ENCODE results near the gene KRT85. TPM values are rescaled to one million over a fixed set of nuclear protein-coding genes. Genes with fewer than 3 reads are reported as not detected.
"Not testable (repeated sequence)": the region's sequence is repeated elsewhere in the genome, so short reads cannot be mapped to it uniquely, and the experiment has no call there.

The KRT85 gene
- total and polyA plus RNA-seq, 2 donors from 2014 or later, result 0.58 TPM; not detected in 1

GRCh38 chr12:52346593-52346992 is 20.7 kb downstream of the KRT85 start:
- DNase-seq, result peak in 1 of 5 donors; percentile 24
- no peak for TF ChIP-seq CTCF (IDR thresholded peaks at IDR 0.05; ENCODE audit: borderline replicate concordance, extremely low read depth, insufficient read depth)
- Histone ChIP-seq H3K36me3 (ENCODE audit: control insufficient read depth in 2 of 3, insufficient read depth in 3 of 3, low read length in 3 of 3) (no peaks in the 10 kb centered on the region), H3K9ac (ENCODE audit: low read length in 3 of 3) (no peak overlapping the region), H3K27ac (ENCODE audit: low read depth in 2 of 2, low read length in 2 of 2) (no peak overlapping the region), H3K4me1 (ENCODE audit: control insufficient read depth in 2 of 3, insufficient read depth in 2 of 3, low read depth in 1 of 3, low read length in 3 of 3) (peaks cover 0 to 6% (median 3%) of the 10 kb centered on the region in 3 donors), H3K27me3 (ENCODE audit: control insufficient read depth, insufficient read depth, low read length) (no peaks in the 10 kb centered on the region), H3K4me3 (ENCODE audit: low read length in 3 of 3) (no peak overlapping the region), H3K9me3 (ENCODE audit: control insufficient read depth in 2 of 3, insufficient read depth in 1 of 3, low read length in 3 of 3) (peaks cover 0 to 9% (median 0%) of the 10 kb centered on the region in 3 donors)
- FAIRE-seq, result no peak
- intact Hi-C loops (cut with DNase I), result no loop called here

- peak in 1 of 5 donors; percentile 18 for DNase-seq
- H3K27ac ChIP-seq (ENCODE audit: low read depth in 2 of 2, low read length in 2 of 2); H3K36me3 ChIP-seq (ENCODE audit: control insufficient read depth in 2 of 3, insufficient read depth in 3 of 3, low read length in 3 of 3); H3K9ac ChIP-seq (ENCODE audit: low read length in 3 of 3); H3K4me1 ChIP-seq (ENCODE audit: control insufficient read depth in 2 of 3, insufficient read depth in 2 of 3, low read depth in 1 of 3, low read length in 3 of 3); FAIRE-seq; H3K4me3 ChIP-seq (ENCODE audit: low read length in 3 of 3); H3K27me3 ChIP-seq (ENCODE audit: control insufficient read depth, insufficient read depth, low read length); H3K9me3 ChIP-seq (ENCODE audit: control insufficient read depth in 2 of 3, insufficient read depth in 1 of 3, low read length in 3 of 3); intact Hi-C loops (cut with DNase I): not testable (repeated sequence)
Measured at GRCh38 chr12:52345041-52345440, 22.2 kb downstream of the KRT85 start.

- DNase-seq (no peak), FAIRE-seq (no peak)
- H3K4me3 ChIP-seq (ENCODE audit: low read length in 3 of 3), result no peak overlapping the region
- H3K27me3 ChIP-seq (ENCODE audit: control insufficient read depth, insufficient read depth, low read length), result no peaks in the 10 kb centered on the region
- no peak for TF ChIP-seq CTCF (IDR thresholded peaks at IDR 0.05; ENCODE audit: borderline replicate concordance, extremely low read depth, insufficient read depth)
- intact Hi-C loops (cut with DNase I), result no loop called here
- H3K36me3 ChIP-seq (ENCODE audit: control insufficient read depth in 2 of 3, insufficient read depth in 3 of 3, low read length in 3 of 3), result no peaks in the 10 kb centered on the region
- peaks cover 0 to 9% (median 0%) of the 10 kb centered on the region in 3 donors for H3K9me3 ChIP-seq (ENCODE audit: control insufficient read depth in 2 of 3, insufficient read depth in 1 of 3, low read length in 3 of 3)
- no peak overlapping the region for H3K27ac ChIP-seq (ENCODE audit: low read depth in 2 of 2, low read length in 2 of 2)
- no peak overlapping the region for H3K9ac ChIP-seq (ENCODE audit: low read length in 3 of 3)
- peaks cover 0 to 1% (median 0%) of the 10 kb centered on the region in 3 donors for H3K4me1 ChIP-seq (ENCODE audit: control insufficient read depth in 2 of 3, insufficient read depth in 2 of 3, low read depth in 1 of 3, low read length in 3 of 3)
Measured at GRCh38 chr12:52344111-52344510, 23.2 kb downstream of the KRT85 start.

- no peak overlapping the region for H3K27ac ChIP-seq (ENCODE audit: low read depth in 2 of 2, low read length in 2 of 2)
- DNase-seq (no peak), FAIRE-seq (no peak)
- TF ChIP-seq CTCF (IDR thresholded peaks at IDR 0.05; ENCODE audit: borderline replicate concordance, extremely low read depth, insufficient read depth), result no peak
- no peak overlapping the region for H3K9ac ChIP-seq (ENCODE audit: low read length in 3 of 3)
- H3K4me3 ChIP-seq (ENCODE audit: low read length in 3 of 3), result no peak overlapping the region
- no peaks in the 10 kb centered on the region for H3K36me3 ChIP-seq (ENCODE audit: control insufficient read depth in 2 of 3, insufficient read depth in 3 of 3, low read length in 3 of 3)
- peaks cover 0 to 9% (median 0%) of the 10 kb centered on the region in 3 donors for H3K9me3 ChIP-seq (ENCODE audit: control insufficient read depth in 2 of 3, insufficient read depth in 1 of 3, low read length in 3 of 3)
- intact Hi-C loops (cut with DNase I), result no loop called here
- no peaks in the 10 kb centered on the region for H3K4me1 ChIP-seq (ENCODE audit: control insufficient read depth in 2 of 3, insufficient read depth in 2 of 3, low read depth in 1 of 3, low read length in 3 of 3)
- H3K27me3 ChIP-seq (ENCODE audit: control insufficient read depth, insufficient read depth, low read length), result no peaks in the 10 kb centered on the region
Measured at GRCh38 chr12:52343550-52343949, 23.7 kb downstream of the KRT85 start.

All from kidney (tissue), 14 donors.